ENCODE results near the gene TAF1L. TPM values are rescaled to one million over a fixed set of nuclear protein-coding genes. Genes with fewer than 3 reads are reported as not detected.

The TAF1L gene, protein sequence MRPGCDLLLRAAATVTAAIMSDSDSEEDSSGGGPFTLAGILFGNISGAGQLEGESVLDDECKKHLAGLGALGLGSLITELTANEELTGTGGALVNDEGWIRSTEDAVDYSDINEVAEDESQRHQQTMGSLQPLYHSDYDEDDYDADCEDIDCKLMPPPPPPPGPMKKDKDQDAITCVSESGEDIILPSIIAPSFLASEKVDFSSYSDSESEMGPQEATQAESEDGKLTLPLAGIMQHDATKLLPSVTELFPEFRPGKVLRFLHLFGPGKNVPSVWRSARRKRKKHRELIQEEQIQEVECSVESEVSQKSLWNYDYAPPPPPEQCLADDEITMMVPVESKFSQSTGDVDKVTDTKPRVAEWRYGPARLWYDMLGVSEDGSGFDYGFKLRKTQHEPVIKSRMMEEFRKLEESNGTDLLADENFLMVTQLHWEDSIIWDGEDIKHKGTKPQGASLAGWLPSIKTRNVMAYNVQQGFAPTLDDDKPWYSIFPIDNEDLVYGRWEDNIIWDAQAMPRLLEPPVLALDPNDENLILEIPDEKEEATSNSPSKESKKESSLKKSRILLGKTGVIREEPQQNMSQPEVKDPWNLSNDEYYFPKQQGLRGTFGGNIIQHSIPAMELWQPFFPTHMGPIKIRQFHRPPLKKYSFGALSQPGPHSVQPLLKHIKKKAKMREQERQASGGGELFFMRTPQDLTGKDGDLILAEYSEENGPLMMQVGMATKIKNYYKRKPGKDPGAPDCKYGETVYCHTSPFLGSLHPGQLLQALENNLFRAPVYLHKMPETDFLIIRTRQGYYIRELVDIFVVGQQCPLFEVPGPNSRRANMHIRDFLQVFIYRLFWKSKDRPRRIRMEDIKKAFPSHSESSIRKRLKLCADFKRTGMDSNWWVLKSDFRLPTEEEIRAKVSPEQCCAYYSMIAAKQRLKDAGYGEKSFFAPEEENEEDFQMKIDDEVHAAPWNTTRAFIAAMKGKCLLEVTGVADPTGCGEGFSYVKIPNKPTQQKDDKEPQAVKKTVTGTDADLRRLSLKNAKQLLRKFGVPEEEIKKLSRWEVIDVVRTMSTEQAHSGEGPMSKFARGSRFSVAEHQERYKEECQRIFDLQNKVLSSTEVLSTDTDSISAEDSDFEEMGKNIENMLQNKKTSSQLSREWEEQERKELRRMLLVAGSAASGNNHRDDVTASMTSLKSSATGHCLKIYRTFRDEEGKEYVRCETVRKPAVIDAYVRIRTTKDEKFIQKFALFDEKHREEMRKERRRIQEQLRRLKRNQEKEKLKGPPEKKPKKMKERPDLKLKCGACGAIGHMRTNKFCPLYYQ (N-terminal part only)
- 0.04 TPM in 1 of 2 replicates, not detected in the other for total RNA-seq (2014; rRNA removed; shearing (Covaris generic))

DNA sequence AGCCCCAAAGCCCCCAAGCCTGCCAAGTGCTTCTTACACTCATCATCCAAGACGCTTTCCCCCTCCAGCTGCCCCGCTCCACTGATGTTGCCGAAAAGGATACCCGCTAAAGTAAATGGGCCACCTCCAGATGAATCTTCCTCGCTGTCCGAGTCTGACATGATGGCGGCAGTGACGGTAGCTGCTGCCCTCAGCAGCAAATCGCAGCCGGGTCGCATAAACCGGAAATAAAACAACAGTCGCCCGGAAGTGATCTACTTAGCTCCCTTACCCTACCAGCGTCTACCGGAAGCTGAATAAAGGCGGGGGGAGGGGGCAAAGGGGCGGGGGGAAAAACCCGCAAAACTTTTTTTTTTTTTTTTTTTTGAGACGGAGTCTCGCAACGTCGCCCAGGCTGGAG is at the start of gene TAF1L:
TSS of gene TAF1L (minus strand) at position 308 of the 400 bp plus-strand sequence. CDS start at position 218, 90 bp downstream.

Other genes with a start within 250 kb of the TAF1L start
- gene RIGI, start 109.5 kb downstream of the TAF1L start, total RNA-seq (2014; rRNA removed; shearing (Covaris generic)) = 0.88 and 1.4 TPM in 2 replicates
- gene SMIM27, start 83.3 kb downstream of the TAF1L start, total RNA-seq (2014; rRNA removed; shearing (Covaris generic)) = 2.3 and 5.9 TPM in 2 replicates
- 30.2 and 33.2 TPM in 2 replicates for gene TOPORS, start 83.1 kb downstream of the TAF1L start, total RNA-seq (2014; rRNA removed; shearing (Covaris generic))
- 90.9 and 109 TPM in 2 replicates for gene NDUFB6, start 62.5 kb downstream of the TAF1L start, total RNA-seq (2014; rRNA removed; shearing (Covaris generic))
- not detected in 2 replicates for gene TMEM215, start 147.9 kb upstream of the TAF1L start, total RNA-seq (2014; rRNA removed; shearing (Covaris generic))